Fibroblast of the conjunctiva (primary cell): ENCODE data around the gene RNU7-1.
A peak's percentile ranks its signal among the peaks of the same experiment; 100 is the strongest.

ENCODE experiments used
- DNase-seq: peaks from one replicate; pipeline ENCODE4 v3.0.0-alpha.2; 2010; ENCODE audit warnings: low read depth

RNU7-1 gene

GRCh38 chr12:6954316-6955107 is 10.9 kb downstream of the RNU7-1 start:
- no peak for DNase-seq

- DNase-seq = no peak
Measured at GRCh38 chr12:6955108-6956020, 11.7 kb downstream of the RNU7-1 start.

GRCh38 chr12:6956021-6956727 is 12.6 kb downstream of the RNU7-1 start:
- no peak for DNase-seq

- DNase-seq = no peak
Measured at GRCh38 chr12:6957151-6957701, 13.6 kb downstream of the RNU7-1 start.

GRCh38 chr12:6957741-6958608 is 14.4 kb downstream of the RNU7-1 start:
- no peak for DNase-seq

GRCh38 chr12:6958609-6959057 is 15.0 kb downstream of the RNU7-1 start:
- DNase-seq = no peak

GRCh38 chr12:6959058-6959804 is 15.6 kb downstream of the RNU7-1 start:
- no peak for DNase-seq

GRCh38 chr12:6959805-6960592 is 16.4 kb downstream of the RNU7-1 start:
- no peak for DNase-seq

GRCh38 chr12:6960593-6961277 is 17.1 kb downstream of the RNU7-1 start:
- no peak for DNase-seq

GRCh38 chr12:6961278-6961694 is 17.7 kb downstream of the RNU7-1 start:
- no peak for DNase-seq

GRCh38 chr12:6961695-6962284 is 18.2 kb downstream of the RNU7-1 start:
- DNase-seq = peak; percentile 61

GRCh38 chr12:6962285-6963015 is 18.8 kb downstream of the RNU7-1 start:
- DNase-seq = no peak

GRCh38 chr12:6963016-6963731 is 19.6 kb downstream of the RNU7-1 start:
- DNase-seq = no peak

GRCh38 chr12:6963791-6964413 is 20.3 kb downstream of the RNU7-1 start:
- no peak for DNase-seq

- no peak for DNase-seq
Measured at GRCh38 chr12:6964605-6965025, 21.0 kb downstream of the RNU7-1 start.

GRCh38 chr12:6965026-6965661 is 21.5 kb downstream of the RNU7-1 start:
- DNase-seq = peak; percentile 82
